Hepatocyte (in vitro differentiated cells): Measurements from ENCODE around the gene BICD1.

ENCODE experiments used
- EZH2 ChIP-seq: fragments of 200-600 bp; sonication (generic); IDR thresholded peaks from 2 replicates; pipeline ENCODE4 v1.6.1; 2016; ENCODE audit warnings: antibody characterized with exemption, mild to moderate bottlenecking, borderline replicate concordance
- EZH2phosphoT487 ChIP-seq: fragments of 200-600 bp; sonication (generic); IDR thresholded peaks from one replicate; pipeline ENCODE4 v1.6.1; 2018; ENCODE audit warnings: antibody characterized with exemption, mild to moderate bottlenecking, low read depth, moderate library complexity; ENCODE audit not compliant: unreplicated experiment, severe bottlenecking
- TF ChIP-seq, protein P1 (sequence below): fragments of 200-600 bp; sonication (generic); IDR thresholded peaks from 2 replicates; pipeline ENCODE4 v1.5.1; 2016; ENCODE audit warnings: antibody characterized with exemption, mild to moderate bottlenecking; ENCODE audit not compliant: poor library complexity

DNA sequence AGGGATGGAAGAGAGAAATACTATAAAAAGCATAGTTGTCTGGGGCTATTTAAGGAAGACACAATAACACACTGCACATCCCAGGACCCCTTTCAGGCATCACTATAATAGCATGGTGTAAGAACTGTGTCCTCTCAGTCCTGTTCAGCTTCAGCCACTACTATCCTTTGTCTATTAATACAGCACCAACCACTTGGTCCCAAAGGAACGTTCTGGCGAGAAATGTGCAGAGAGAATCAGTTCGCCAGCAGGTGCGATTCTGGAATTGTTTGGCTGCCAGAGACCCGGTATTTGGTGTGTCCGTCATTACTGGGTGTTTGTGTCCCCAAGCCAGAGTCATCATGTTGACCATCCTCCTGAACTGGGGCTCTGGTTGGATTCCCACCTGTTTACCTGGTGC, 52.7 kb downstream of the BICD1 start:
- TF ChIP-seq, protein P1, sequence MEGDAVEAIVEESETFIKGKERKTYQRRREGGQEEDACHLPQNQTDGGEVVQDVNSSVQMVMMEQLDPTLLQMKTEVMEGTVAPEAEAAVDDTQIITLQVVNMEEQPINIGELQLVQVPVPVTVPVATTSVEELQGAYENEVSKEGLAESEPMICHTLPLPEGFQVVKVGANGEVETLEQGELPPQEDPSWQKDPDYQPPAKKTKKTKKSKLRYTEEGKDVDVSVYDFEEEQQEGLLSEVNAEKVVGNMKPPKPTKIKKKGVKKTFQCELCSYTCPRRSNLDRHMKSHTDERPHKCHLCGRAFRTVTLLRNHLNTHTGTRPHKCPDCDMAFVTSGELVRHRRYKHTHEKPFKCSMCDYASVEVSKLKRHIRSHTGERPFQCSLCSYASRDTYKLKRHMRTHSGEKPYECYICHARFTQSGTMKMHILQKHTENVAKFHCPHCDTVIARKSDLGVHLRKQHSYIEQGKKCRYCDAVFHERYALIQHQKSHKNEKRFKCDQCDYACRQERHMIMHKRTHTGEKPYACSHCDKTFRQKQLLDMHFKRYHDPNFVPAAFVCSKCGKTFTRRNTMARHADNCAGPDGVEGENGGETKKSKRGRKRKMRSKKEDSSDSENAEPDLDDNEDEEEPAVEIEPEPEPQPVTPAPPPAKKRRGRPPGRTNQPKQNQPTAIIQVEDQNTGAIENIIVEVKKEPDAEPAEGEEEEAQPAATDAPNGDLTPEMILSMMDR = no peak
- TF ChIP-seq EZH2phosphoT487 (no peak), EZH2 (no peak)
